Amniotic epithelial cell (primary cell): ENCODE results near the gene BSN.

Experiments used
- DNase-seq: peaks from one replicate; pipeline ENCODE4 v3.0.0-alpha.2; 2010; ENCODE audit warnings: low read depth

BSN gene

GRCh38 chr3:49553692-49554632, at the start of gene BSN:
TSS of gene BSN (plus strand) at chr3:49554477. CDS start at chr3:49554603, 126 bp downstream.
- DNase-seq, result peak; percentile 71

GRCh38 chr3:49506906-49507305, 47.4 kb upstream of the BSN start:
- no peak for DNase-seq

GRCh38 chr3:49509028-49509561, 45.2 kb upstream of the BSN start:
- DNase-seq, result no peak

- peak; percentile 11 for DNase-seq
These were observed 42.6 kb upstream of the BSN start for GRCh38 chr3:49511639-49512038.

- DNase-seq, result no peak
These were observed 41.4 kb upstream of the BSN start for GRCh38 chr3:49512781-49513355.

GRCh38 chr3:49513494-49514124, 40.7 kb upstream of the BSN start:
- peak; percentile 10 for DNase-seq

- no peak for DNase-seq
These were observed 36.3 kb upstream of the BSN start for GRCh38 chr3:49518016-49518415.

- no peak for DNase-seq
These were observed 35.8 kb upstream of the BSN start for GRCh38 chr3:49518441-49518840.

- DNase-seq, result no peak
These were observed 35.0 kb upstream of the BSN start for GRCh38 chr3:49519296-49519695.

GRCh38 chr3:49519916-49520385, 34.3 kb upstream of the BSN start:
- DNase-seq, result peak; percentile 10

GRCh38 chr3:49523756-49524747, 30.2 kb upstream of the BSN start:
- DNase-seq, result no peak

GRCh38 chr3:49529567-49529966, 24.7 kb upstream of the BSN start:
- no peak for DNase-seq

GRCh38 chr3:49530231-49530630, 24.0 kb upstream of the BSN start:
- DNase-seq, result no peak

- DNase-seq, result no peak
These were observed 23.6 kb upstream of the BSN start for GRCh38 chr3:49530701-49531100.

- DNase-seq, result no peak
These were observed 23.1 kb upstream of the BSN start for GRCh38 chr3:49531218-49531617.

GRCh38 chr3:49531715-49532114, 22.6 kb upstream of the BSN start:
- no peak for DNase-seq

- no peak for DNase-seq
These were observed 21.2 kb upstream of the BSN start for GRCh38 chr3:49533031-49533430.

GRCh38 chr3:49533786-49534519, 20.3 kb upstream of the BSN start:
- DNase-seq, result no peak

GRCh38 chr3:49534581-49535441, 19.5 kb upstream of the BSN start:
- peak; percentile 5 for DNase-seq
